Measurements from ENCODE around the gene SLC22A31. TPM values are rescaled to one million over a fixed set of nuclear protein-coding genes. Genes with fewer than 3 reads are reported as not detected.

SLC22A31 gene
- total RNA-seq, 4 donors from 2014 or later: not detected

DNA sequence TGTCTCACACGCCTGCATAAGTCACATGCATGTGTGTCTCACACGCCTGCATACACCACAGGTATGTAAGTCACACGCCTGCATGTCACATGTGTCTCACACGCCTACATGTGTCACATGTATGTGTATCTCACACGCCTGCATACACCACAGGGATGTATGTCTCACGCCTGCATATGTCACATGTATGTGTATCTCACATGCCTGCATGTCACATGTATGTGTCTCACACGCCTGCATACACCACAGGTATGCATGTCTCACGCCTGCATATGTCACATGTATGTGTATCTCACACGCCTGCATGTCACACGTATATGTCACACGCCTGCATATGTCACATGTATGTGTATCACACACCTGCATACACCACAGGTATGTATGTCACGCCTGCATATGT lies 42.6 kb downstream of the SLC22A31 start:
- TF ChIP-seq, protein P1, sequence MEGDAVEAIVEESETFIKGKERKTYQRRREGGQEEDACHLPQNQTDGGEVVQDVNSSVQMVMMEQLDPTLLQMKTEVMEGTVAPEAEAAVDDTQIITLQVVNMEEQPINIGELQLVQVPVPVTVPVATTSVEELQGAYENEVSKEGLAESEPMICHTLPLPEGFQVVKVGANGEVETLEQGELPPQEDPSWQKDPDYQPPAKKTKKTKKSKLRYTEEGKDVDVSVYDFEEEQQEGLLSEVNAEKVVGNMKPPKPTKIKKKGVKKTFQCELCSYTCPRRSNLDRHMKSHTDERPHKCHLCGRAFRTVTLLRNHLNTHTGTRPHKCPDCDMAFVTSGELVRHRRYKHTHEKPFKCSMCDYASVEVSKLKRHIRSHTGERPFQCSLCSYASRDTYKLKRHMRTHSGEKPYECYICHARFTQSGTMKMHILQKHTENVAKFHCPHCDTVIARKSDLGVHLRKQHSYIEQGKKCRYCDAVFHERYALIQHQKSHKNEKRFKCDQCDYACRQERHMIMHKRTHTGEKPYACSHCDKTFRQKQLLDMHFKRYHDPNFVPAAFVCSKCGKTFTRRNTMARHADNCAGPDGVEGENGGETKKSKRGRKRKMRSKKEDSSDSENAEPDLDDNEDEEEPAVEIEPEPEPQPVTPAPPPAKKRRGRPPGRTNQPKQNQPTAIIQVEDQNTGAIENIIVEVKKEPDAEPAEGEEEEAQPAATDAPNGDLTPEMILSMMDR (IDR thresholded peaks at IDR 0.05; ENCODE audit: low read depth): no peak

DNA sequence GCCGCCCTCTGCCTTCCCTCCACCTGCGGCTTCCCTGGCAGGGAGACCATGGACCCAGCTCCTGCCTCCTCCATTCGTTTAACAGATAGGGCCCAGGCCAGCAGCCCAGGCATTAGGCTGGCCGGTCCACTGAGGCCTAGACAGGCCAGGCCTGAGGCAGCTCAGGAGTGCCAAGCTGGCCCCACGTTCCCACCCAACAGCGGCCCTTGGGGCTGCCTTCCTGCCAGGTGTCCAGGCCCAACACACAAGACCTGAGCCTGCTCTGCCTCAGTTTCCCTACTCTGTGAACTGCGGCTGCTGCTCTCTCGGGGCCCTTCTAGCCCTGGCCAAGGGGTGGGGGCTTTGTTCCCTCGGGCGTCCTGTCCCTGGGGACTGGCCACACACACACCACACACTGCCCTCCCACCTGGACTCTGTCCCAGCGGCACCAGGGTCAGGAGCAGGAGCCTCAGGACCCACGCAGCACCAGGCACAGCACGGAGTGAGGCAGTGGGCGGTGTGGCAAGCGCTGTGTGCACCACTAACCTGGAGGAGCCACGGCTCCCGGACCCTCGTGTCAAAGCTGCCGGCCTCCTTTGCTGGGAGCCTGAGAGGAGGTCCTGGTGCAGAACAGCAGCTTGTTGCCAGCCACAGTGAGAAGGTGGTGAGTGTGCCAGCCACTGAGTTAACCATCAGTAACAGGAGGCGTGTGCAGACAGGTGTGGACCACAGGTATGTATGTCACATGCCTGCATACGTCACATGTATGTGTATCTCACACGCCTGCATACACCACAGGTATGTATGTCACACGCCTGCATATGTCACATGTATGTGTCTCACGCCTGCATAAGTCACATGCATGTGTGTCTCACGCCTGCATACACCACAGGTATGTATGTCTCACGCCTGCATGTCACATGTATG lies 43.3 kb downstream of the SLC22A31 start:
- TF ChIP-seq, protein P1 (IDR thresholded peaks at IDR 0.05; ENCODE audit: low read depth): no peak

DNA sequence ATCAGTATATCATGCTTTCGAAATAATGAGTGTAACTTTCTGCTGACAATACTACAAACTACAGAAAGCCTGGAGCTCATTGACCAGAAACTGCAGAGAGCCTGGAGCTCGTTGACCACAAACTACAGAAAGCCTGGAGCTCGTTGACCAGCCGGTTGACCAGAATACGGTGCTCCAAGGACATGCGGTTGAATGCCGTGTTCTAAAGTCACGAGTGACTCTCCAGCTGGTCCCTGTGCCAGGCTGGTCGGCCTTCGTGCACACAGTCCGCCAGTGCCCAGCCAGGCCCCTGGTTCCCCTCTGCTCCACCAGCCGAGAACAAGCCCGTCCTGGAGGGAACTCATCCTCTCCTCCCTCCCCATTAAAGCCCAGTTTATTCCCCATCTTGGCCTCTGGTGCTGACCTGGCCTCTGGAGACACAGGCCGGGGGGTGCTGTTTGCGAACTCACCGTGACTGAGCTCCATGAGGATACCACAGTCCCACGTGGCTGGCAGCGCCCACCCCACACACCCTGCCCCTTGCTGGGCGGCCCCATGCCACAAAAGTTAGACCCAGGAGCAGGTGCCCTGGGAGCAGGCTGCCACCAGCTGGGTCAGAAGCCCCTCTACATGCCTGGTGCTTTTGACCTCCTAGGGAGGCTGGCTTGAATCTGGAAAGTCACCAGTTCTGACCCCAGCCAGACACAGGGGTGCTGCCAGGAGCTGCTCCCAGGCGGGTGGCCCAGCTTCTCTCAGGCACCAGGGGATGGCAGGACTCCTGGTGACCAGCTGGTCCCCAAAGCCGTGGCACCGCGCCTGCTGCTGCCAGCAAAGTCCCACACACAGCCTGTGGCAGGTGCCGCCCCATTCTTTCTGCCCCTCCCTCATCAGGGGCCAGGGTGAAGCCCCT lies 44.2 kb downstream of the SLC22A31 start:
- TF ChIP-seq, protein P1 (IDR thresholded peaks at IDR 0.05; ENCODE audit: low read depth): no peak

DNA sequence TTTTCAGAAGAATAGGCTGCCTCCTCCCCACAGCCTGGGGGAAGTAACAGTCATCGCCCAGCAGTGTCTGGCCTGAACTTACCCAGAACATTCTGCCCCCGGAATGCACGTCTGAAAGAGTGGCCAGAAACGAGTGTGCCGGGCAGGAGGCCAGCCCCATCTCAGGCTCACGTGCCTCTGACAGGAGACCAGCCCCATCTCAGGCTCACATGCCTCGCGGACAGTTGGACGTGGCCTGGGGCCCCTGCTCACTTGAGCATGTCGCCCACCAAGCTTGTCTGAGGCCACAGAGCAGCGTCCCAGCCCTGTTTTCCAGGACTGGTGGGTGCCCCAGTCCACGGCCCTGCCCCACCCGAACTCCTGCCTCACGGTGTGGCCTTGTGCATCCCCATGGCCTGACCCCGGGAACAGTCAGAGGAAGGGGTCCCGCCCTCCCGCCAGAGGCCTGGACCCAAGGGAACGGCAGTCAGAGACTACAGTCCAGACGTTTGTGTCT lies 45.1 kb downstream of the SLC22A31 start:
- TF ChIP-seq, protein P1 (IDR thresholded peaks at IDR 0.05; ENCODE audit: low read depth): no peak

DNA sequence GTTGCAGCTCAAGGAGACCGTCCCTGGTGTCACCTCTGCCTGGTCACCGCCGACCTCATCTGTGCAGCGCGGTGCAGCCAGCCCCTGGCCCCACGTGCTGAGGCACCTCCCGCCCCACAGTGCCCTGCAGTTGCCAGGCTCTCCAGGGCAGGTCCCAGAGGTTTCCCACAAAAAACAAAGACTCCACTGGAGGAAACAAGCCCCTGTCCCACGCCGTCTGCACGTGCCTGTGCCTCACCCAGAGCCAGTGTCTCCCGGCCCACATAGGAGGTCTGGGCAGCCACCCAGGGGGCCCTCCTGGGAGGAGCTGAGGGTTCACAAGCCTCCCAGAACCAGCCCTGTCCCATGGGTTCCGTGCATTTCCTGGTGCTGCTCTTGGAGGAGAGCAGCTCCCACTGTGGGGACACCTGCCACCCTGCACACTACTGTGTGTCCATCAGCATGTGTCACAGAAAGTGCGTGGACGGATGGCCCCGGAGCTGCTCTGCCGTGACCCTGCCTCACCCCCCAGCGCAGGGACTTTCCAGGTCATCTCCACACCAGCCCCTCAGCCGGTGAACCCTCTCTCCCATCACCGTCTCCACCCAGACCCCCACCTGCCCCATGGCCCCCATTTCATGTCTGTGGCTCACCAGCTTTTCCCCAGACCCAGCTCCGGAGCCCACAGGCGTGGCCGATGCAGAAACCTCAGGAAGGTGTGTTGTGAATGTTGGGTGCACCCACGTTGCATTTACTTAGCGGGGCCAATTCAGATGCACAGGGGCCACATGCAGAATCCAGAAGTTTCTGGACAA lies 45.8 kb downstream of the SLC22A31 start:
- TF ChIP-seq, protein P1 (IDR thresholded peaks at IDR 0.05; ENCODE audit: low read depth): no peak

DNA sequence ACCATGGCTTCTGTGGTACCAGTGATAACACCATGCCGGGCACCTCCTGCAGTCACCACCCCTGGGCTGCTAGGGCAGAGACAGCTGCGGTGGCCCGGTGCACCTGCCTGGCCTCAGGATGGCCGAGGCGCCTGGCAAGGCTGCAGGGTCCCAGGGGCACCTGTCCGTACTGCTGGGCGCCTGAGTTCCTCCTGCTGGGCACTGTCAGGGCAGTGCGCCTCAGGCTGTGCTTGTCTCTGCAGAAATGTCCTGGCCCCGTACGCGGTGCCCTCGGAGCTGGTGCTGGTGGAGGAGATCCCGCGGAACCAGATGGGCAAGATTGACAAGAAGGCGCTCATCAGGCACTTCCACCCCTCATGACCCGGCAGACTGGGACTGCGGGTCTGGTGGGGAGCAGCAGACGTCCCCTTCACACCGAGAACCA lies 46.5 kb downstream of the SLC22A31 start:
- TF ChIP-seq, protein P1 (IDR thresholded peaks at IDR 0.05; ENCODE audit: low read depth): no peak

Data from subcutaneous adipose tissue (tissue), 4 donors.